SU-DHL-6 (cell line): ENCODE measurements around the gene PGC.

Experiments used
- H2AFZ ChIP-seq: fragments of 200-600 bp; sonication (generic); 2 replicates; pipeline ENCODE4 v1.6.1; 2014; ENCODE audit warnings: low read depth, mild to moderate bottlenecking, moderate library complexity, mixed read lengths, antibody characterized with exemption, low read length; ENCODE audit not compliant: severe bottlenecking
- H3F3A ChIP-seq: fragments of 200-600 bp; shearing (Covaris generic); 2 replicates; pipeline ENCODE4 v1.6.0; 2016; ENCODE audit warnings: antibody characterized with exemption, mild to moderate bottlenecking; ENCODE audit not compliant: insufficient read depth
- H3K27ac ChIP-seq: fragments of 200-600 bp; sonication (generic); 2 replicates; pipeline ENCODE4 v1.5.1; 2016; ENCODE audit warnings: low read depth, mild to moderate bottlenecking, low read length, moderate library complexity, mixed read lengths
- H3K27me3 ChIP-seq: fragments of 200-600 bp; sonication (generic), shearing (Covaris generic); 2 replicates; pipeline ENCODE4 v1.6.0; 2014; ENCODE audit warnings: mild to moderate bottlenecking, low read length
- H3K36me3 ChIP-seq: fragments of 200-600 bp; sonication (generic); 2 replicates; pipeline ENCODE4 v1.6.1; 2014; ENCODE audit warnings: mild to moderate bottlenecking, low read length, mixed read lengths
- H3K4me2 ChIP-seq: fragments of 300-600, 200-600 bp; shearing (Covaris generic), sonication (generic); 2 replicates; pipeline ENCODE4 v1.6.0; 2014; ENCODE audit warnings: low read length, low read depth, mild to moderate bottlenecking; ENCODE audit not compliant: poor library complexity, severe bottlenecking
- H3K4me3 ChIP-seq: fragments of 200-600 bp; sonication (generic); 2 replicates; pipeline ENCODE4 v1.5.1; 2014; ENCODE audit warnings: antibody characterized with exemption, low read length, mild to moderate bottlenecking, mixed read lengths; ENCODE audit not compliant: insufficient read depth, poor library complexity, severe bottlenecking
- H3K79me2 ChIP-seq: fragments of 200-600 bp; sonication (generic); 2 replicates; pipeline ENCODE4 v1.6.1; 2014; ENCODE audit warnings: mild to moderate bottlenecking, low read length, moderate library complexity; ENCODE audit not compliant: insufficient read depth
- H3K9ac ChIP-seq: fragments of 200-600 bp; sonication (generic); 2 replicates; pipeline ENCODE4 v1.7.0; 2014; ENCODE audit warnings: mild to moderate bottlenecking, low read length
- H3K9me2 ChIP-seq: fragments of 200-600 bp; sonication (generic); replicated peaks from 2 replicates; pipeline ENCODE4 v1.6.1; 2014; ENCODE audit warnings: low read length; ENCODE audit not compliant: insufficient read depth
- H3K9me3 ChIP-seq: fragments of 200-600 bp; sonication (generic); 2 replicates; pipeline ENCODE4 v1.6.1; 2014; ENCODE audit warnings: low read length, mixed read lengths; ENCODE audit not compliant: insufficient read depth
- H4K20me1 ChIP-seq: fragments of 200-600 bp; sonication (generic); 2 replicates; pipeline ENCODE4 v1.6.1; 2014; ENCODE audit warnings: low read depth, mild to moderate bottlenecking, antibody characterized with exemption, low read length, moderate library complexity, mixed read lengths
- EZH2phosphoT487 ChIP-seq: fragments of 200-600 bp; sonication (generic), shearing (Covaris generic); conservative IDR thresholded peaks from 2 replicates; pipeline ENCODE4 v1.6.1; 2018; ENCODE audit warnings: mild to moderate bottlenecking, antibody characterized with exemption, low read length, moderate library complexity, mixed read lengths
- TF ChIP-seq, protein P1 (sequence below): fragments of 200-600 bp; sonication (generic); IDR thresholded peaks from one replicate; pipeline ENCODE4 v1.5.1; 2017; ENCODE audit warnings: antibody characterized with exemption, mild to moderate bottlenecking, low read length, moderate library complexity; ENCODE audit not compliant: insufficient read depth, poor library complexity, severe bottlenecking

Gene PGC

GRCh38 chr6:41708856-41709255 lies 38.3 kb downstream of the PGC start:
- Histone ChIP-seq H3K4me2 (no peak overlapping the region), H2AFZ (no peak overlapping the region), H3K27me3 (no peaks in the 10 kb centered on the region), H4K20me1 (no peaks in the 10 kb centered on the region), H3K36me3 (no peaks in the 10 kb centered on the region), H3K9me2 (no peaks in the 10 kb centered on the region), H3K27ac (peak overlapping the region; percentile 93), H3K9ac (no peak overlapping the region), H3F3A (peaks cover 65% of the 10 kb centered on the region), H3K4me3 (no peak overlapping the region), H3K79me2 (peaks cover 50% of the 10 kb centered on the region), H3K9me3 (no peaks in the 10 kb centered on the region)
- TF ChIP-seq, protein P1, sequence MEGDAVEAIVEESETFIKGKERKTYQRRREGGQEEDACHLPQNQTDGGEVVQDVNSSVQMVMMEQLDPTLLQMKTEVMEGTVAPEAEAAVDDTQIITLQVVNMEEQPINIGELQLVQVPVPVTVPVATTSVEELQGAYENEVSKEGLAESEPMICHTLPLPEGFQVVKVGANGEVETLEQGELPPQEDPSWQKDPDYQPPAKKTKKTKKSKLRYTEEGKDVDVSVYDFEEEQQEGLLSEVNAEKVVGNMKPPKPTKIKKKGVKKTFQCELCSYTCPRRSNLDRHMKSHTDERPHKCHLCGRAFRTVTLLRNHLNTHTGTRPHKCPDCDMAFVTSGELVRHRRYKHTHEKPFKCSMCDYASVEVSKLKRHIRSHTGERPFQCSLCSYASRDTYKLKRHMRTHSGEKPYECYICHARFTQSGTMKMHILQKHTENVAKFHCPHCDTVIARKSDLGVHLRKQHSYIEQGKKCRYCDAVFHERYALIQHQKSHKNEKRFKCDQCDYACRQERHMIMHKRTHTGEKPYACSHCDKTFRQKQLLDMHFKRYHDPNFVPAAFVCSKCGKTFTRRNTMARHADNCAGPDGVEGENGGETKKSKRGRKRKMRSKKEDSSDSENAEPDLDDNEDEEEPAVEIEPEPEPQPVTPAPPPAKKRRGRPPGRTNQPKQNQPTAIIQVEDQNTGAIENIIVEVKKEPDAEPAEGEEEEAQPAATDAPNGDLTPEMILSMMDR, result no peak
- no peak for TF ChIP-seq EZH2phosphoT487

DNA sequence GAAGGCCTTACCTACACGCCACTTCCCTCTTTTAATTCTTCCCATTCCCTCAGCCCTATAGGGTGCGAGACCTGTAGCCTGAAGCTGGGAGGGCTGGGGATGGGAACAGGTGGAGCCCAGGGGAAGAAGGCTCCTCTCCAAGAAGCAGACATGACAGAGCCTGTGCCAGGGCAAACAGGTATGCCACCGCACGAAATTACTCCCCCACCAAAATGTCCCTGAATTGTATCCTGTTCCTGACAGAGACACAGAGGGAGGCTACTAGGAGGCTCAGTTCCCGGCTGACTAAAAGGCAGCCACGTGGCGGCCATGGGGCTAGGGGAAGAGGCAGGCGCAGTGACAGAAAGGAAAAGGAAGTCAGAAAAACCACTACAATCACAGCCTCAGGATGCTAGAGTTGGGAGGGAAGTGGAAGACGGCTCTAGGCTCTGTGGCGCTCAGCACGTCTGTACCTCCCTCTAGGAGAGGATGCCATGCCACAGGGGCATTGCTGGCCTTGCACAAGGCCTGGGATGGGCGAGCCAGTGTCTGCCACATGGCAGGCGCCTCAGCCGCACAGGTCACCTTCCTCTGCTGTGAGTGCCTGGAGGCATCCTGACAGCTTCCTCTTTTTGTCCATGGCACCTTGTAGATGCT lies 39.5 kb downstream of the PGC start:
- no peak for TF ChIP-seq EZH2phosphoT487
- TF ChIP-seq, protein P1, result no peak
- H3F3A ChIP-seq, result peaks cover 65% of the 10 kb centered on the region
- peak overlapping the region; percentile 69 for H3K9ac ChIP-seq
- no peaks in the 10 kb centered on the region for H3K36me3 ChIP-seq
- H3K27ac ChIP-seq, result peak overlapping the region; percentile 93
- peak overlapping the region; percentile 79 for H3K4me2 ChIP-seq
- H3K9me2 ChIP-seq, result no peaks in the 10 kb centered on the region
- H3K27me3 ChIP-seq, result no peaks in the 10 kb centered on the region
- H3K9me3 ChIP-seq, result no peaks in the 10 kb centered on the region
- H3K4me3 ChIP-seq, result no peak overlapping the region
- H4K20me1 ChIP-seq, result no peaks in the 10 kb centered on the region
- H3K79me2 ChIP-seq, result peaks cover 52% of the 10 kb centered on the region
- H2AFZ ChIP-seq, result no peak overlapping the region

GRCh38 chr6:41706876-41707564 lies 40.2 kb downstream of the PGC start:
- Histone ChIP-seq H3K9me3 (no peaks in the 10 kb centered on the region), H3K27me3 (no peaks in the 10 kb centered on the region), H3K36me3 (no peaks in the 10 kb centered on the region), H2AFZ (no peak overlapping the region), H3K4me3 (peak overlapping the region; percentile 40), H3K9ac (peak overlapping the region; percentile 69), H4K20me1 (no peaks in the 10 kb centered on the region), H3K4me2 (peak overlapping the region; percentile 79), H3K9me2 (no peaks in the 10 kb centered on the region), H3K27ac (peak overlapping the region; percentile 93), H3K79me2 (peaks cover 58% of the 10 kb centered on the region), H3F3A (peaks cover 65% of the 10 kb centered on the region)
- no peak for TF ChIP-seq EZH2phosphoT487
- TF ChIP-seq, protein P1, result no peak
